Prostate gland (tissue), 2 donors: ENCODE results near the gene ZNF785.

Experiments used
- POLR2A ChIP-seq: fragments of 450-650 bp; IDR thresholded peaks from one replicate; pipeline ENCODE4 v1.6.1; 2016; ENCODE audit warnings: antibody characterized with exemption, mild to moderate bottlenecking
- TF ChIP-seq, protein P1 (sequence below), 4 experiments: fragments of 200-600 bp in 2 of 4; fragments of 450-650 bp in 2 of 4; sonication (generic) in 2 of 4; IDR thresholded peaks; 1 replicate in 3 of 4; 2 replicates in 1 of 4; pipeline ENCODE4 v1.5.1; 2016 to 2019; ENCODE audit warnings: antibody characterized with exemption in 4 of 4, mild to moderate bottlenecking in 2 of 4, moderate library complexity in 2 of 4

GRCh38 chr16:30623536-30624283, 38.2 kb upstream of the ZNF785 start:
- TF ChIP-seq, protein P1, sequence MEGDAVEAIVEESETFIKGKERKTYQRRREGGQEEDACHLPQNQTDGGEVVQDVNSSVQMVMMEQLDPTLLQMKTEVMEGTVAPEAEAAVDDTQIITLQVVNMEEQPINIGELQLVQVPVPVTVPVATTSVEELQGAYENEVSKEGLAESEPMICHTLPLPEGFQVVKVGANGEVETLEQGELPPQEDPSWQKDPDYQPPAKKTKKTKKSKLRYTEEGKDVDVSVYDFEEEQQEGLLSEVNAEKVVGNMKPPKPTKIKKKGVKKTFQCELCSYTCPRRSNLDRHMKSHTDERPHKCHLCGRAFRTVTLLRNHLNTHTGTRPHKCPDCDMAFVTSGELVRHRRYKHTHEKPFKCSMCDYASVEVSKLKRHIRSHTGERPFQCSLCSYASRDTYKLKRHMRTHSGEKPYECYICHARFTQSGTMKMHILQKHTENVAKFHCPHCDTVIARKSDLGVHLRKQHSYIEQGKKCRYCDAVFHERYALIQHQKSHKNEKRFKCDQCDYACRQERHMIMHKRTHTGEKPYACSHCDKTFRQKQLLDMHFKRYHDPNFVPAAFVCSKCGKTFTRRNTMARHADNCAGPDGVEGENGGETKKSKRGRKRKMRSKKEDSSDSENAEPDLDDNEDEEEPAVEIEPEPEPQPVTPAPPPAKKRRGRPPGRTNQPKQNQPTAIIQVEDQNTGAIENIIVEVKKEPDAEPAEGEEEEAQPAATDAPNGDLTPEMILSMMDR (IDR thresholded peaks at IDR 0.05) = no peak
- no peak for TF ChIP-seq POLR2A
